Neural cell (in vitro differentiated cells): ENCODE measurements around the gene LRRC3. TPM values are rescaled to one million over a fixed set of nuclear protein-coding genes. Genes with fewer than 3 reads are reported as not detected.

Source experiments
- H2AFZ ChIP-seq: fragments of 200-600, 300-800 bp; sonication (generic), shearing (Covaris generic); 2 replicates; pipeline ENCODE4 v1.6.0; 2014; ENCODE audit warnings: low read depth, mild to moderate bottlenecking, antibody characterized with exemption, low read length, moderate library complexity
- H3F3A ChIP-seq: fragments of 200-600 bp; shearing (Covaris generic); 2 replicates; pipeline ENCODE4 v1.6.1; 2016; ENCODE audit warnings: mild to moderate bottlenecking, moderate library complexity, mixed read lengths, antibody characterized with exemption, low read length; ENCODE audit not compliant: insufficient read depth, poor library complexity, severe bottlenecking
- H3K27ac ChIP-seq: fragments of 200-600, 300-800 bp; sonication (generic), shearing (Covaris generic); 2 replicates; pipeline ENCODE4 v1.5.1; 2014; ENCODE audit warnings: mild to moderate bottlenecking, low read length, moderate library complexity
- H3K27me3 ChIP-seq: fragments of 300-800, 200-600 bp; sonication (generic), shearing (Covaris generic); 2 replicates; pipeline ENCODE4 v1.6.0; 2014; ENCODE audit warnings: mild to moderate bottlenecking, low read depth, low read length, moderate library complexity; ENCODE audit not compliant: insufficient read depth
- H3K36me3 ChIP-seq: fragments of 300-800, 200-600 bp; sonication (generic), shearing (Covaris generic); 2 replicates; pipeline ENCODE4 v1.5.1; 2014; ENCODE audit warnings: mild to moderate bottlenecking, antibody characterized with exemption, low read length, moderate library complexity; ENCODE audit not compliant: insufficient read depth
- H3K4me2 ChIP-seq: fragments of 300-800, 200-600 bp; sonication (generic), shearing (Covaris generic); 2 replicates; pipeline ENCODE4 v1.6.0; 2014; ENCODE audit warnings: mild to moderate bottlenecking, low read length
- H3K4me3 ChIP-seq: fragments of 300-800, 200-600 bp; sonication (generic), shearing (Covaris generic); 2 replicates; pipeline ENCODE4 v1.5.1; 2014; ENCODE audit warnings: mild to moderate bottlenecking, low read length, moderate library complexity
- H3K79me2 ChIP-seq: fragments of 200-600 bp; shearing (Covaris generic); replicated peaks from 2 replicates; pipeline ENCODE4 v1.6.0; 2014; ENCODE audit warnings: mild to moderate bottlenecking, low read length, moderate library complexity; ENCODE audit not compliant: insufficient read depth
- H3K9ac ChIP-seq: fragments of 300-800, 200-600 bp; sonication (generic), shearing (Covaris generic); 2 replicates; pipeline ENCODE4 v1.6.1; 2016; ENCODE audit warnings: mild to moderate bottlenecking, low read length, mixed read lengths
- H3K9me2 ChIP-seq: fragments of 200-600 bp; shearing (Covaris generic); 2 replicates; pipeline ENCODE4 v1.6.1; 2016; ENCODE audit warnings: mild to moderate bottlenecking, low read length, mixed read lengths; ENCODE audit not compliant: insufficient read depth
- H3K9me3 ChIP-seq: fragments of 200-600, 300-800 bp; sonication (generic), shearing (Covaris generic); 2 replicates; pipeline ENCODE4 v1.6.1; 2016; ENCODE audit warnings: mild to moderate bottlenecking, mixed run types, low read length, moderate library complexity, mixed read lengths
- H4K20me1 ChIP-seq: fragments of 200-600 bp; shearing (Covaris generic); 2 replicates; pipeline ENCODE4 v1.6.1; 2016; ENCODE audit warnings: mild to moderate bottlenecking, mixed run types; ENCODE audit not compliant: insufficient read depth
- CTCF ChIP-seq: fragments of 450-650 bp; IDR thresholded peaks from 2 replicates; pipeline ENCODE4 v1.5.1; 2014; ENCODE audit warnings: antibody characterized with exemption, mild to moderate bottlenecking, moderate library complexity; ENCODE audit not compliant: poor library complexity, severe bottlenecking
- EP300 ChIP-seq: fragments of 450-650 bp; conservative IDR thresholded peaks from 2 replicates; pipeline ENCODE4 v1.6.1; 2014; ENCODE audit warnings: antibody characterized with exemption, mild to moderate bottlenecking, moderate library complexity; ENCODE audit not compliant: poor library complexity, severe bottlenecking
- EZH2 ChIP-seq: fragments of 200-600, 300-800 bp; shearing (Covaris generic), sonication (generic); IDR thresholded peaks from 2 replicates; pipeline ENCODE4 v1.6.1; 2014; ENCODE audit warnings: antibody characterized with exemption, low read length, borderline replicate concordance, mild to moderate bottlenecking; ENCODE audit not compliant: insufficient read depth, poor library complexity, severe bottlenecking
- MXI1 ChIP-seq: fragments of 450-650 bp; conservative IDR thresholded peaks from 2 replicates; pipeline ENCODE4 v1.6.1; 2014; ENCODE audit warnings: antibody characterized with exemption, mild to moderate bottlenecking; ENCODE audit not compliant: poor library complexity, severe bottlenecking
- POLR2AphosphoS5 ChIP-seq: IDR thresholded peaks from 2 replicates; pipeline ENCODE4 v1.6.1; 2012
- RAD21 ChIP-seq: fragments of 450-650 bp; conservative IDR thresholded peaks from 2 replicates; pipeline ENCODE4 v1.6.1; 2014; ENCODE audit warnings: antibody characterized with exemption, mild to moderate bottlenecking, moderate library complexity
- SMC3 ChIP-seq: fragments of 450-650 bp; conservative IDR thresholded peaks from 2 replicates; pipeline ENCODE4 v1.6.1; 2014; ENCODE audit warnings: antibody characterized with exemption, mild to moderate bottlenecking, moderate library complexity; ENCODE audit not compliant: poor library complexity
- TAF1 ChIP-seq: IDR thresholded peaks from 2 replicates; pipeline ENCODE4 v1.6.1; 2012; ENCODE audit warnings: low read depth
- polyA plus RNA-seq: library from polyadenylated mRNA; depleted of rRNA; stranded (reverse); fragments of >200 nt; gene quantifications from 2 replicates; pipeline ENCODE4 v1.2.3, GENCODE V29; 2014
- TF ChIP-seq, protein P1 (sequence below): IDR thresholded peaks from 2 replicates; pipeline ENCODE4 v1.6.1; 2012; ENCODE audit warnings: borderline replicate concordance

Gene LRRC3
- polyA plus RNA-seq, 1 donor from 2014 or later, result 3.8 TPM

GRCh38 chr21:44505673-44506278 lies 50.5 kb downstream of the LRRC3 start:
- Histone ChIP-seq H3K79me2 (no peaks in the 10 kb centered on the region), H3K36me3 (no peaks in the 10 kb centered on the region), H3K9me3 (no peaks in the 10 kb centered on the region), H3K27me3 (no peaks in the 10 kb centered on the region), H3K27ac (no peak overlapping the region), H3K4me3 (no peak overlapping the region), H2AFZ (no peak overlapping the region), H3F3A (no peaks in the 10 kb centered on the region), H3K9me2 (no peaks in the 10 kb centered on the region), H3K4me2 (no peak overlapping the region), H3K9ac (no peak overlapping the region), H4K20me1 (no peaks in the 10 kb centered on the region)
- no peak for TF ChIP-seq TAF1
- TF ChIP-seq RAD21, result no peak
- TF ChIP-seq, protein P1, sequence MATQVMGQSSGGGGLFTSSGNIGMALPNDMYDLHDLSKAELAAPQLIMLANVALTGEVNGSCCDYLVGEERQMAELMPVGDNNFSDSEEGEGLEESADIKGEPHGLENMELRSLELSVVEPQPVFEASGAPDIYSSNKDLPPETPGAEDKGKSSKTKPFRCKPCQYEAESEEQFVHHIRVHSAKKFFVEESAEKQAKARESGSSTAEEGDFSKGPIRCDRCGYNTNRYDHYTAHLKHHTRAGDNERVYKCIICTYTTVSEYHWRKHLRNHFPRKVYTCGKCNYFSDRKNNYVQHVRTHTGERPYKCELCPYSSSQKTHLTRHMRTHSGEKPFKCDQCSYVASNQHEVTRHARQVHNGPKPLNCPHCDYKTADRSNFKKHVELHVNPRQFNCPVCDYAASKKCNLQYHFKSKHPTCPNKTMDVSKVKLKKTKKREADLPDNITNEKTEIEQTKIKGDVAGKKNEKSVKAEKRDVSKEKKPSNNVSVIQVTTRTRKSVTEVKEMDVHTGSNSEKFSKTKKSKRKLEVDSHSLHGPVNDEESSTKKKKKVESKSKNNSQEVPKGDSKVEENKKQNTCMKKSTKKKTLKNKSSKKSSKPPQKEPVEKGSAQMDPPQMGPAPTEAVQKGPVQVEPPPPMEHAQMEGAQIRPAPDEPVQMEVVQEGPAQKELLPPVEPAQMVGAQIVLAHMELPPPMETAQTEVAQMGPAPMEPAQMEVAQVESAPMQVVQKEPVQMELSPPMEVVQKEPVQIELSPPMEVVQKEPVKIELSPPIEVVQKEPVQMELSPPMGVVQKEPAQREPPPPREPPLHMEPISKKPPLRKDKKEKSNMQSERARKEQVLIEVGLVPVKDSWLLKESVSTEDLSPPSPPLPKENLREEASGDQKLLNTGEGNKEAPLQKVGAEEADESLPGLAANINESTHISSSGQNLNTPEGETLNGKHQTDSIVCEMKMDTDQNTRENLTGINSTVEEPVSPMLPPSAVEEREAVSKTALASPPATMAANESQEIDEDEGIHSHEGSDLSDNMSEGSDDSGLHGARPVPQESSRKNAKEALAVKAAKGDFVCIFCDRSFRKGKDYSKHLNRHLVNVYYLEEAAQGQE, result no peak
- TF ChIP-seq SMC3, result no peak
- TF ChIP-seq EP300, result no peak
- no peak for TF ChIP-seq CTCF
- no peak for TF ChIP-seq MXI1

- H4K20me1 ChIP-seq, result no peaks in the 10 kb centered on the region
- H3F3A ChIP-seq, result no peaks in the 10 kb centered on the region
- no peak overlapping the region for H3K4me3 ChIP-seq
- no peaks in the 10 kb centered on the region for H3K27me3 ChIP-seq
- H3K4me2 ChIP-seq, result no peak overlapping the region
- no peaks in the 10 kb centered on the region for H3K9me2 ChIP-seq
- no peak overlapping the region for H3K27ac ChIP-seq
- no peak for TF ChIP-seq RAD21
- TF ChIP-seq SMC3, result no peak
- TF ChIP-seq EZH2, result no peak
- TF ChIP-seq TAF1, result no peak
- TF ChIP-seq, protein P1, result no peak
- TF ChIP-seq MXI1, result no peak
- no peak for TF ChIP-seq EP300
- no peak for TF ChIP-seq CTCF
- TF ChIP-seq POLR2AphosphoS5, result no peak
- no peak overlapping the region for H3K9ac ChIP-seq
- no peaks in the 10 kb centered on the region for H3K9me3 ChIP-seq
- H3K36me3 ChIP-seq, result no peaks in the 10 kb centered on the region
- H2AFZ ChIP-seq, result no peak overlapping the region
- no peaks in the 10 kb centered on the region for H3K79me2 ChIP-seq
Measured at GRCh38 chr21:44506279-44507255, 51.3 kb downstream of the LRRC3 start.
